CD4-positive, alpha-beta T cell treated with Interleukin-10 for 1 hour (primary cell): ENCODE data around the gene DZIP1.

Experiments
- DNase-seq: peaks from one replicate; pipeline ENCODE4 v3.0.0-alpha.2; 2020

Gene DZIP1

GRCh38 chr13:95642028-95642621, 2.4 kb downstream of the DZIP1 start:
- no peak for DNase-seq

DNA sequence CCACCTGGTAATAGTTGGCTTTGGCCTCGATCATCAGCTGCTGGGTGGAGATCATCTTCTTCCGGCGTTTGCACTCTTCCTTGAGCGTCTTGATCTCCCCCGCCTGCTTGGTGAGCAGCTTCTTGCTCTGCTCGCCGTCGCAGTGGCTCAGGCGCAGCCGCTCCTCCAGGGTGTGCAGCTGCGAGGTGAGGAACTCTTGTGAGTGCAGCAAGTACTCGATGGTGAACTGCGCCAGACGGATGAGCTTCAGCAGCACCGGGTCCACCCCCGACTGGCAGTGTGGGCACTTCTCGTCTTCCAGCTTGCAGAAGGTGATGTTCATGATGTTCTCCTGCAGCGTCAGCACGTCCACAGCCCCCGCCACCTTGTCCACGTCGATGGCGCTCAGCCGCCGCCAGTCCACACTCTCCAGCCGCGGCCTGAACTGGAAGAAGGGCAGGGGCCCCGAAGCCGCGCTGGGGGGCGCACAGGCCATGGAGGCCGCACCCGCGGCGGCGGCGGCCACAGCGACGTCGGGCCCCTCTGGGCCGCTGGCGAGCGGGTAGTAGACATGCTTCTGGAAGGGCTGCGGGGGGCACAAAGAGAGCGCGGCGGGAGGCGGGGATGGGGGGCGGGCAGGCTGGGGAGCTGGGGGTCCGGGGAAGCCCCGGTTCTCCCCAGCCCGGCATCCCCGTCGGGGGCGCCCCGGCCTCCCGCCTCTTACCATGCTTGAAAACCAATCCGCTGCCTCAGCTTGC, 3.0 kb downstream of the DZIP1 start:
- no peak for DNase-seq

- no peak for DNase-seq
Observed at GRCh38 chr13:95636853-95637252, 7.7 kb downstream of the DZIP1 start.

DNA sequence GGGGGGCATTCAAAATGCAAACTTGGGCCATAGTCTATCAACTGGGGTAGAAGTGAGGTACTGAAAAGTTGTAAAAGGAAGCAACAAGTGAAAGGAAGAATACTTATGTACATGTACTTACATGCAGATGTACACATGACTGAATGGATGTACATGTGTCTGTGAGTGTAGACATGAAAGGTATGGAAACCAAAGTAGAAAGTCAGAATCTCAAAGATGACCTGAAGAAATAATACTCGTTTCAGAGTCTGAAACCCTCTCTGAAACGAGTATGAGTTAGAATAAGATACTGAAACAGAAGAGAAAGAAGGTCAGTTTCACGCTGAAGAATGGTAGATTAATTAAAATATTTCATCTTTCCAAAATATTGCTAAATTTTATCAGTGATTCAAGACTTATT, 13.9 kb downstream of the DZIP1 start:
- DNase-seq = no peak

DNA sequence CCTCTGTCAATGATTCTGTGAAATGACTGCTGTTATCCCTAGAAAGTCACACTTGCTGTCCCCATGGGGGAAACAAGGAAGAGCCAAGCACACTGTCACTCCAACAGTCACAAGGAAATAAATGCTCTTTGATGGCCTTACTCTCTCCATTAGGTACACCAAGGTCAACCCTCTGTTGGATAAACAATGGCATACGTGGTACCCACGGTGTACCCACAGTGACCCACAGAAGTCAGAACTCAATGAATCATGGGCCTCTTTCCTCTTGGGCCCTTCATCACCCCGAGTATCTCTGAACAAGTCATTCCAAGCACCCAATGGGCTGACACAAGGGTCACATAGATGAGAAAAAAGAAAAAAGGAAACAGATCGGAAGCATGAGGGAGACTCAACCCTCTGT, 15.4 kb downstream of the DZIP1 start:
- no peak for DNase-seq

DNA sequence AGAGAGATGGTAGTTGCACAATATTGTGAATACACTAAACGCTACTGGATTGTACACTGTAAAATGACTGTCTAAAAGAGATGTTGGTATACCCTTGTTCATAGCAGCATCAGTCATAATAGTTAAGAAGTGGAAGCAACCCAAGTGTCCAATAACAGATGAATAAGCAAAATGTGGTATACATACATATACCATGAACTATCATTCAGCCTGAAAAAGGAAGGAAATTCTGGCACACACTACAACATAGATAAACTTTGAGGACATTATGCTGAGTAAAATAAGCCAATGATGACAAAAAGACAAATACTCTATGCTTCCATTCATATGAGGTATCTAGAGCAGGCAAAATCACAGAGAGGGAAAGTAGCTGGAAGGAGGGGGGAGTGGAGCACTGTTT, 16.0 kb downstream of the DZIP1 start:
- no peak for DNase-seq

- DNase-seq = no peak
Observed at GRCh38 chr13:95627590-95627989, 16.9 kb downstream of the DZIP1 start.

- no peak for DNase-seq
Observed at GRCh38 chr13:95626768-95627167, 17.7 kb downstream of the DZIP1 start.

GRCh38 chr13:95624020-95624419, 20.5 kb downstream of the DZIP1 start:
- DNase-seq = peak; percentile 35

DNA sequence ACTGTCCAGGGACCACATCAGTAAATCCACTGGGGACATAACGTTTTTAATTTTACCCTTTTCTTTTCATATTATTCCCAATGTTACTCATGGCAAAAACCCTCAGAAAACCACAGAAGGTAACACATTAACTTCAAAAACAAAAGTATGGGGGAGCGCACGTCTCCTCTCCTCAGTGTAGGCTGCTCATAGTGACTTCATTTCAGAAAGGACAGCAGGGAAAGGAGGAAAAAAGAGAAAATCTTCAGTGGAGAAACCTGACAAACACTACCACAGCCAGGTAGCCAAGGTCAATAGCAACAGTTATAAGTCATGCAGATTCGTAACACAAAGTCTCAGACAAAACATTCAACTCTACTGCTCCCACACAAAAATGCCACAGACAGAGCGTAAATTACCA, 21.4 kb downstream of the DZIP1 start:
- no peak for DNase-seq

DNA sequence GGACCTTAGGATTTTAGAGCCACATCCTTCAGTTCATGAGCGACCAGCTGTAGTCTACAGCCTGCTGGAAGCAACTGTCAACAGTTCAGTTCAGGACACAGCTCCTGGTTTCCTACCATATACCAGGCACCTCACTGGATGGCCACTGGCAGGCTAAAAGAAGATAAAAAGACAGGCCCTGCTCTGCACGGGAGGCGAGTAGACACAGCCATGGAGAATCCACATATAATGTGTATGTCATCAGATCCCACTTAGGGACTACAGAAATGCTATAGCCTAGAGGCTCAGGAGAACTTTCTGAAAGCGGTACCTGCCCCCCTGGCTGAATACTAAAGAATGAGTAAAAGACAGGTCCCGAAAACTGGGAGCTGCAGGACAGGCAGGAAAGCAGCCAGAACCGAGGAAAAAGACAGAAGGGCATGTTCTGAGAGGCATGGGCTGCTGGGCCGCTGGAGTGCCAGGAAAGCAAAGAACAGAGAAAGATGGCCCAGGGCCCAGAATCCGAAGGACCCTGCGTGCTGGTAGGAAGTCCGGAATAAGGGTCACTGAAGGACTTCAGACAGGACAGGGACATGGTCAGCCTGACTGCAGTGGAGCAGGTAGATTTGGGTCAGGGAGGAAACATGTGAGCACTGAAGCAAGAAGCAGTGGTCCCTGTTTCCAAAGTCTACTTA, 23.5 kb downstream of the DZIP1 start:
- no peak for DNase-seq

DNA sequence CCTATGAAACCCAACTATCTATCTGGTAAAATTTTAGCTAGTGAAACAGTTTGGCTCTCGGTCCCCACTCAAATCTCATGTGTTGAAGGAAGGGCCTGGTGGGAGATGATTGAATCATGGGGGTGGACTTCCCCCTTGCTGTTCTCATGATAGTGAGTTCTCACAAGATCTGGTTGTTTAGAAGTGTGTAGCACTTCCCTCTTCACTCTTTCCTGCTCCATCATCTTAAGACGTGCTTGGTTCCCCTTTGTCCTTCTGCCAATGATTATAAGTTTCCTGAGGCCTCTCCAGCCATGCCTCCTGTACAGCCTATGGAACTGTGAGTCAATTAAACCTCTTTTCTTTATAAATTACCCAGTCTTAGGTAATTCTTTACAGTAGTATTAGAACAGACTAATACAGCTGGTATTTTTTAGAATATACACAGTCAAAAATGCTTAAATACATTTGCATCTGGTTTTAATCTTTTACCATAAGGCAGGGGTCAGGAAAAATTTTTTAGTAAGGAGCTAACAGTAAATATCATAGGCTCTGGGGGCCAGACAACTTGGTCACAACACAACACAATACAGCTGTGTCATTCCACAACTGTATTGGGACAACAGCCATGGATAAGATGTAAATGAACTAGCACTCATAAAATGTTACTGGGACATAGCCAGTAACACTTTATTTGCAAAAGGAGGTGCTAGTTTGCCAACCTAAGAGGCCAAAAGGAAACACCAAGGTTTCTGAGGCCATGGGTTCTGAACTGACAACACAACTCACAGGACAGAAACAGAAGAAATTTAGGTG, 24.3 kb downstream of the DZIP1 start:
- DNase-seq = no peak

DNA sequence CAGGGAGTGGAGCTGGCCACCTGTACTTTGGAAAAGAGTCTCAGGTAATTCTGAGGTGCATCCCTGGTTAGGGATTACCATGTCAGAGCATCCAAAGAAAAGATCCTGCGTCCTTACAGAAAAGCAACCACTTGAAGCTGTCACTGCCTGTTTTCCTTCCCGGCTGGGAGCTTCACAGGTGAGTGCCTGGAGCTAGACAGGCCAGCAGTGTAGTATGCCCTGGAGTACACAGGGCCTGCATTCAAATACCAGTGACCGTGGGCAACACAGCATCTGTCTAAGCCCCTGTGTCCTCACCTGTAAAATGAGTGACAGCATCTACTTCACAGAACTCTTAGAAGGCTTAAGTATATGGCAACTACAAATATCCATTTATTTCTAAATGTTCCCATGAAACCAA, 29.0 kb downstream of the DZIP1 start:
- DNase-seq = no peak

DNA sequence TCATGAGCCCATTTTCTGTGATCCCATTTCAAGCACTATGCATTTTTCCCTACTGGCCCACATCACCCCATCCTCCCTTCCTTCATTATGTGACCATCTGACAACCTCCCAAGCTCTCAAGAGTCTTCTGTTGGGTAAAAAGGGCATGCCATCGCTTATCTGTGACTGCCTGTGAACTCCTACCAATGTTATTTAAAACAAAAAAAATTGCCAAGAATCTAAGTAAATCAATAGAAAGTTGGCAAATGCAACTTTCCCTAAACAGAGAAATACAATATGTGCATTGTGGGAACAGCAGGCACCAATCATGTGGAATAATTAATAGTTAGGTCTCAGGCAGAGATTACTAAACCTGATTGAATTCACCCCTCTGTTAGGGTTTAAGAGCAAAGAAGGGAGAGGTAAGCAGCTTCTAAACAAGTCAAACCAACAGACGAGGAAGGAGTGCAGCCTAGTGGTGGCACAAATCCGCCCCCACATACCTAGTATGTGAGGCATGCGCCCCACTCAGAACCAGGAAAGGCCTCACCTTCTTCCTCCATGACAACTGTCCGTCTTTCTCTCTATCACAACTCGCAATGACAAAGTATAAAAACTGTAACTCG, 29.8 kb downstream of the DZIP1 start:
- DNase-seq = no peak

GRCh38 chr13:95608640-95609323, 35.7 kb downstream of the DZIP1 start:
- DNase-seq = no peak

DNA sequence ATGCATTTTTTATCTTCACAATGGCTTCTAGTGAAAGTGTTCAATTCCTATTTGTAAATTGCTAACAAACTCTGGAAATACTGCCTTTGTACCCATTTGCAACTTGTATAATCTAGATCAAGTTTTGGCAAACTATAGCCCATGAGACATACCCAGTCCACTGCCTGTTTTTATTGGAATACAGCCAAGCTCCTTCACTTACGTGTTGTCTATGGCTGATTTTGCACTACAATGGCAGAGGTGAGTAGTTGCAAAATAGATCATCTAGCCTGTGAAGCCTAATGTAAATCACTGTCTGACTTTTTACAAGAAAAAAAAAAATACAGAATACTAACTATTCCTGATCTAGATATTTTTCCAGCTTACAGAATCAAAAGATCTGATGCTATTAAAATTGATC, 37.1 kb downstream of the DZIP1 start:
- DNase-seq = no peak

DNA sequence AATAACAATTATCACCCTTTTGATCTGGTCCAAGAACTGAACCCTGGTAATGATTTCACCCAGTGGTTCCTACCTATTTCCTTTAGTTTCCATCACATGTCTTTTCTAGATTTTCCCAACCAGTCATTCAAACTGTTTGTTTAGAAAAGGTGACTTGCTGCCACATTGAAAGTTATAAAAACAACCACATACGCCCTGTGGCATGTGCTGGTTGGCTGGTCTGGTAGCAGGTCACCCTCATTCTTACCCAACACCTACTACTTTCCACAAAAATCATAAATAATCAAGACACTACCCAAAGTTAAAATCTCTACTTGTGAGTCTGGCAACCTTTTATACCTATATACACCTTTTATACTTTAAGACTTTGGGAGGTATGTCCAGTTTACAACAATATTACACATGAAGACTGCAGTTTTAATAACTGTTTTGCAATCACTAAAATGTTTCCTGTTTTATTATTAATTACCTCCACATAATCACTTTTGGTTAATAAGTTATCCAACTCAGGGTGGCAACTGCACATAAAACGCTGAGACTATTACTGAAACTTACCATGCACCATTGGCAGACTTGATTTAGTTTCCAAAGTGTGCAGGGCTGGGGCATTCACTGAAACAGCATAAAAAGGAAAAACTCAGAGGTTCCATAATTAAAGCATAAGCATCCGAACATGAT, 38.9 kb downstream of the DZIP1 start:
- DNase-seq = no peak

GRCh38 chr13:95604556-95604915, 40.0 kb downstream of the DZIP1 start:
- no peak for DNase-seq

GRCh38 chr13:95603887-95604555, 40.5 kb downstream of the DZIP1 start:
- DNase-seq = no peak

- no peak for DNase-seq
Observed at GRCh38 chr13:95601906-95602305, 42.6 kb downstream of the DZIP1 start.

DNA sequence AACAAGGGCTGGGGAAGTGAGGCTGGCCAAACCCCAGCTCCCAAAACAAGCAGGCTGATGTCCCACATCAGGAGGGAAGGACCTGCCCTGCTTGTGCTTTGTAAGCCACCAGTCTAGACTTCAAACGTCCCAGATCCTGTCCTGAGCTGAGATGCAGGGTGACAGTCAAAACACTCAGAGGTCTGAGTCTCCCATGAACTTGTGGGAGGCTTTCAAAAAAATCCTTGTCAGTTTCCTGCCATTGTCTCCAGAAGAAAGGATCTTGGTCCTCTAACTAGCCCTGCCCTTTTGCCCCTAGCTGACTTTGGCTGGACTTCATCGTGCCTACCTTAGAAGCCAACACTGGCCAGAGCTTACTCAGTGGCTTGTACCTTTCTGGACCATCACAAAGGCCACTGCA, 43.3 kb downstream of the DZIP1 start:
- DNase-seq = no peak
